ENCODE measurements around the gene TTI1. TPM values are rescaled to one million over a fixed set of nuclear protein-coding genes. Genes with fewer than 3 reads are reported as not detected.

Gene TTI1
- total RNA-seq, 2 donors from 2014 or later = 37.5 to 56.2 TPM

- Mint-ChIP-seq H3K27ac (peak overlapping the region; percentile 99), H3K4me3 (peak overlapping the region; percentile 97), H3K4me1 (peaks cover 10% of the 10 kb centered on the region), H3K27me3 (ENCODE audit: insufficient read depth) (no peaks in the 10 kb centered on the region), H3K36me3 (ENCODE audit: low read depth) (peaks cover 40% of the 10 kb centered on the region), H3K9me3 (no peaks in the 10 kb centered on the region)
- TF ChIP-seq CTCF (conservative IDR thresholded peaks at IDR 0.05) = no peak
- Histone ChIP-seq H3K27me3 (ENCODE audit: control insufficient read depth, insufficient read depth, low read length, poor library complexity, severe bottlenecking) (no peaks in the 10 kb centered on the region), H3K9me3 (ENCODE audit: control insufficient read depth, low read length) (no peaks in the 10 kb centered on the region), H3K9ac (ENCODE audit: extremely low read depth, low read length, poor library complexity, severe bottlenecking) (peak overlapping the region; percentile 92), H3K4me1 (ENCODE audit: control insufficient read depth, insufficient read depth, low read length) (no peaks in the 10 kb centered on the region), H3K4me3 (ENCODE audit: low read length) (peak overlapping the region; percentile 95), H3K27ac (ENCODE audit: low read depth, low read length) (peak overlapping the region; percentile 81), H3K36me3 (ENCODE audit: control insufficient read depth, insufficient read depth, low read length) (peaks cover 29% of the 10 kb centered on the region)
- WGBS, 2 experiments (ENCODE audit: insufficient coverage in 1 of 2, insufficient read length in 1 of 2) = 15 to 18% methylated on average over 9 to 14 of the region's 14 CpGs
- DNase-seq = no peak
These were observed 923 bp upstream of the TTI1 start for GRCh38 chr20:38034108-38034649.

GRCh38 chr20:38032585-38033329, 499 bp downstream of the TTI1 start:
- Mint-ChIP-seq H3K27ac (peak overlapping the region; percentile 99), H3K4me3 (peak overlapping the region; percentile 97), H3K27me3 (ENCODE audit: insufficient read depth) (no peaks in the 10 kb centered on the region), H3K9me3 (no peaks in the 10 kb centered on the region), H3K4me1 (peaks cover 10% of the 10 kb centered on the region), H3K36me3 (ENCODE audit: low read depth) (peaks cover 45% of the 10 kb centered on the region)
- Histone ChIP-seq H3K9ac (ENCODE audit: extremely low read depth, low read length, poor library complexity, severe bottlenecking) (peak overlapping the region; percentile 92), H3K36me3 (ENCODE audit: control insufficient read depth, insufficient read depth, low read length) (peaks cover 25% of the 10 kb centered on the region), H3K4me1 (ENCODE audit: control insufficient read depth, insufficient read depth, low read length) (no peaks in the 10 kb centered on the region), H3K9me3 (ENCODE audit: control insufficient read depth, low read length) (no peaks in the 10 kb centered on the region), H3K27ac (ENCODE audit: low read depth, low read length) (peak overlapping the region; percentile 81), H3K4me3 (ENCODE audit: low read length) (peak overlapping the region; percentile 95), H3K27me3 (ENCODE audit: control insufficient read depth, insufficient read depth, low read length, poor library complexity, severe bottlenecking) (no peaks in the 10 kb centered on the region)
- WGBS, 2 experiments (ENCODE audit: insufficient coverage in 1 of 2, insufficient read length in 1 of 2) = 41 to 58% methylated on average over 18 to 28 of the region's 28 CpGs
- no peak for TF ChIP-seq CTCF (conservative IDR thresholded peaks at IDR 0.05)
- DNase-seq = no peak

DNA sequence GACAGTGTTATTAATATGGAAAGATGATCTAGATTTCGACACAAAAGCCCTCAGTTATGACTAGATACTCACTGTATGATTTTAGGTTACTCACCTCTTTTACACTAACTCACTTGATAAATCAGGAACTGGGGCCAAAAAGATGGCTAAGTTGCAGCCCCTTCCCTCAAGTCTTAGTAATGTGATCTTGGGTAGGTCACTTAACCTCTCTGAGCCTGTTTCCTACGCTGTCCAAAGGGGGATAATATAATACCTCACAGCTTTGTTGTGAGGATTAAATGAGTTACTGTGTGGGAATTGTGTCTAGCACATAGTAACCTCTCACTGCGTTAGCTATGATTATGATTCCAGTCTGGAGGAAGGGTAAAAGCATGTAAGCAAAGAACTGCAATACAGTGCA, 1.3 kb downstream of the TTI1 start:
- H3K27me3 ChIP-seq (ENCODE audit: control insufficient read depth, insufficient read depth, low read length, poor library complexity, severe bottlenecking) = no peaks in the 10 kb centered on the region
- no peak for DNase-seq
- peak overlapping the region; percentile 95 for H3K4me3 ChIP-seq (ENCODE audit: low read length)
- no peaks in the 10 kb centered on the region for H3K9me3 ChIP-seq (ENCODE audit: control insufficient read depth, low read length)
- Mint-ChIP-seq H3K4me3 (peak overlapping the region; percentile 97), H3K4me1 (peaks cover 10% of the 10 kb centered on the region), H3K36me3 (ENCODE audit: low read depth) (peaks cover 40% of the 10 kb centered on the region), H3K27ac (no peak overlapping the region), H3K9me3 (no peaks in the 10 kb centered on the region), H3K27me3 (ENCODE audit: insufficient read depth) (no peaks in the 10 kb centered on the region)
- 91 to 100% methylated on average over 2 to 3 of the region's 3 CpGs for WGBS, 2 experiments (ENCODE audit: insufficient coverage in 1 of 2, insufficient read length in 1 of 2)
- H3K36me3 ChIP-seq (ENCODE audit: control insufficient read depth, insufficient read depth, low read length) = peaks cover 17% of the 10 kb centered on the region
- TF ChIP-seq CTCF (conservative IDR thresholded peaks at IDR 0.05) = no peak
- H3K27ac ChIP-seq (ENCODE audit: low read depth, low read length) = no peak overlapping the region
- no peaks in the 10 kb centered on the region for H3K4me1 ChIP-seq (ENCODE audit: control insufficient read depth, insufficient read depth, low read length)
- H3K9ac ChIP-seq (ENCODE audit: extremely low read depth, low read length, poor library complexity, severe bottlenecking) = no peak overlapping the region

Measured in endodermal cell (in vitro differentiated cells).